ENCODE measurements around the gene DAP.

DNA sequence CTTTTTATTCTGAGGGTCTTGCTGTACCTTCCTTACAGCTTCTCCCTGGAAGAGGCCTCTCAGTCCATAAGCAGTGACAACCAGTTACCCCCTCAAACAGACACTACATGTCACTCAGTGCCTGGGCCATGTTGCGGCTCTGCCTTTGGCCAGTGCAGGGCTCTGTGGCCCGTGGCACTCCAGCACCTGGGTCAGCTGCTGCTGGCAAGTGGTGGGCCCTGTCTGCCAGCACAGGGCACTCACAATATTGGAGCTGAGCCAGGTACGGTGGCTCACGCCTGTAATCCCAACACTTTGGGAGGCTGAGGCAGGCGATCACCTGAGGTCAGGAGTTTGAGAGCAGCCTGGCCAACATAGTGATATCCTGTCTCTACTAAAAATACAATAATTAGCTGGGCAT, 24.2 kb downstream of the DAP start:
- TF ChIP-seq, protein P1, sequence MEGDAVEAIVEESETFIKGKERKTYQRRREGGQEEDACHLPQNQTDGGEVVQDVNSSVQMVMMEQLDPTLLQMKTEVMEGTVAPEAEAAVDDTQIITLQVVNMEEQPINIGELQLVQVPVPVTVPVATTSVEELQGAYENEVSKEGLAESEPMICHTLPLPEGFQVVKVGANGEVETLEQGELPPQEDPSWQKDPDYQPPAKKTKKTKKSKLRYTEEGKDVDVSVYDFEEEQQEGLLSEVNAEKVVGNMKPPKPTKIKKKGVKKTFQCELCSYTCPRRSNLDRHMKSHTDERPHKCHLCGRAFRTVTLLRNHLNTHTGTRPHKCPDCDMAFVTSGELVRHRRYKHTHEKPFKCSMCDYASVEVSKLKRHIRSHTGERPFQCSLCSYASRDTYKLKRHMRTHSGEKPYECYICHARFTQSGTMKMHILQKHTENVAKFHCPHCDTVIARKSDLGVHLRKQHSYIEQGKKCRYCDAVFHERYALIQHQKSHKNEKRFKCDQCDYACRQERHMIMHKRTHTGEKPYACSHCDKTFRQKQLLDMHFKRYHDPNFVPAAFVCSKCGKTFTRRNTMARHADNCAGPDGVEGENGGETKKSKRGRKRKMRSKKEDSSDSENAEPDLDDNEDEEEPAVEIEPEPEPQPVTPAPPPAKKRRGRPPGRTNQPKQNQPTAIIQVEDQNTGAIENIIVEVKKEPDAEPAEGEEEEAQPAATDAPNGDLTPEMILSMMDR (IDR thresholded peaks at IDR 0.05) = no peak
- TF ChIP-seq POLR2A (IDR thresholded peaks at IDR 0.05) (no peak), POLR2AphosphoS5 (IDR thresholded peaks at IDR 0.05; ENCODE audit: insufficient read depth in 1 of 2, low read depth in 1 of 2) (no peak)
